HG03159 (cell line): ENCODE results near the gene MED13L.
A peak's percentile ranks its signal among the peaks of the same experiment; 100 is the strongest.

Experiments used
- ATAC-seq: cut with Tn5 transposase; IDR thresholded peaks from one replicate; pipeline ENCODE4 v1.9.1; 2021; ENCODE audit warnings: mild to moderate bottlenecking, moderate library complexity; ENCODE audit not compliant: unreplicated experiment

MED13L gene

GRCh38 chr12:116277467-116278278 lies at the start of gene MED13L:
TSS of gene MED13L (minus strand) at chr12:116277693. CDS start at chr12:116277131, 562 bp downstream.
- ATAC-seq, result peak; percentile 86

GRCh38 chr12:116325336-116325664 lies 47.8 kb upstream of the MED13L start:
- peak; percentile 88 for ATAC-seq

GRCh38 chr12:116324654-116325335 lies 47.3 kb upstream of the MED13L start:
- peak; percentile 33 for ATAC-seq

- no peak for ATAC-seq
Measured at GRCh38 chr12:116323406-116324386, 46.2 kb upstream of the MED13L start.

GRCh38 chr12:116321913-116322312 lies 44.4 kb upstream of the MED13L start:
- no peak for ATAC-seq

DNA sequence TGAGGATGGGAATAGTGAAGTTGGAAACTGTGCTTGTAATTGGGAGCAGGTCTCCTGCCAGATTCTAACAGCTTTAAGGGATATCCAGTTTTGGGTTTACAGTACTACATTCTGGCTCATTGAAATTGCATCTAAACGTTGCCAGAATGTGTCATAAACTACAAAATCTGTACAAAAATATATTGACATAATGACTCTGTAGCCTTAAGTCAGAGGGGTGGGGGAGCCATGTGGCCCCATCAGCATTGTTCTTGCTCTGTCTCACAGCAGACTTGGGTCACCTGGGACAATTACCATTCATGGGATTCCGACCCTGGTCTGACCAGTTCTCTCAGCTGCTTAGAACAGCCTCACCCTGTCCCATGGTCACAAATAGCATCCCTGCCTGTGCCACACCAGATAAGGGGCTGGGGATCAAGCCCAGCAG lies 43.3 kb upstream of the MED13L start:
- ATAC-seq, result no peak

- no peak for ATAC-seq
Measured at GRCh38 chr12:116319898-116320621, 42.6 kb upstream of the MED13L start.

DNA sequence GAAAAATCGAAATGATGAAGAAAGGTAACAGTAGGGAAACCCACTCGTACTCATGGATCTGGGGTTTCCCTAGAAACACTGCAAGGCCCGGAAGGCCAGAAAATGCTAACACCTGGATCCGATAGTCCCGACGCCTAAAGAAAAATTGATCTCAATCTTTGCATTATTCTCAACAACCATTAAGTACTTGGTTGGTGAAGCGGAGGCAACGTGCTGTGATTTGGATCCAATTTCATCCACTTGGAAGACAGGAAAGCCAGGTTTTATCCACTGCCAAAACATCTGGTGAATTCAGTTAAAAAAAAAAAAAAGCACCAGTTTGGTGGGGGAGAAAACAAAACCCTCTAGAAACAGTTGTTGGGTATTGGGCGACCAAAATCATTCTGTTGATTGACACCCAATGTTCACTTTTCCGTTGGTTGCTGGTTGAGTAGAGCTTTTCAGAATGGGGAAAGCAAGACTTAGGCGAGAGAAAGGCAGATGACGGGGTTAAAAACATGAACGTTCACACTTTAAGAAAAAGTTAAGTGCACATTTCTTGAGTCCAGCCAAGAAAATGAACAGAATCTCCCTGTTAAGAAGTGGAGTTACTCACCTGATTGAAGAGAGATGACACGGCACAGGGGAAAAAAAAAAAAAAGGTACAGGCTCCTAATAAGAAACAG lies 41.9 kb upstream of the MED13L start:
- ATAC-seq, result no peak

GRCh38 chr12:116318576-116319232 lies 41.2 kb upstream of the MED13L start:
- ATAC-seq, result no peak

- ATAC-seq, result no peak
Measured at GRCh38 chr12:116317986-116318575, 40.6 kb upstream of the MED13L start.

DNA sequence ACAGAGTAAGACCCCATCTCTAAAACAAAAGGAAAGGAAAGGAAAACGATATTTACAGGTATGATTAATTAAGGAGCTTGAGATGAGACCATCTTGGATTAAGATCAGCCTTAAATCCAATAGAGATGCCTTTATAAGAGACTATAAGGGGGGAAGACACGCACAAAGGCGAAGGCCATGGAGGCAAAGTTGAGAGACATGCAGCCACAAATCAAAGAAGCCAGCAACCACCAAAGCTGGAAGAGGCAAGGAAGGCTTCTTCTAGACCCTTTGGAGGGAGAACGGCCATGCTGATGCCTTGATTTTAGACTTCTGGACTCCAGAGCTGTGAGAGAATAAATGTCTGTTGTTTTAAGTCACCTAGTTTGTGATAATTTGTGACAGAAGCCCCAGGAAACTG lies 39.6 kb upstream of the MED13L start:
- ATAC-seq, result no peak

GRCh38 chr12:116314477-116314876 lies 37.0 kb upstream of the MED13L start:
- no peak for ATAC-seq

DNA sequence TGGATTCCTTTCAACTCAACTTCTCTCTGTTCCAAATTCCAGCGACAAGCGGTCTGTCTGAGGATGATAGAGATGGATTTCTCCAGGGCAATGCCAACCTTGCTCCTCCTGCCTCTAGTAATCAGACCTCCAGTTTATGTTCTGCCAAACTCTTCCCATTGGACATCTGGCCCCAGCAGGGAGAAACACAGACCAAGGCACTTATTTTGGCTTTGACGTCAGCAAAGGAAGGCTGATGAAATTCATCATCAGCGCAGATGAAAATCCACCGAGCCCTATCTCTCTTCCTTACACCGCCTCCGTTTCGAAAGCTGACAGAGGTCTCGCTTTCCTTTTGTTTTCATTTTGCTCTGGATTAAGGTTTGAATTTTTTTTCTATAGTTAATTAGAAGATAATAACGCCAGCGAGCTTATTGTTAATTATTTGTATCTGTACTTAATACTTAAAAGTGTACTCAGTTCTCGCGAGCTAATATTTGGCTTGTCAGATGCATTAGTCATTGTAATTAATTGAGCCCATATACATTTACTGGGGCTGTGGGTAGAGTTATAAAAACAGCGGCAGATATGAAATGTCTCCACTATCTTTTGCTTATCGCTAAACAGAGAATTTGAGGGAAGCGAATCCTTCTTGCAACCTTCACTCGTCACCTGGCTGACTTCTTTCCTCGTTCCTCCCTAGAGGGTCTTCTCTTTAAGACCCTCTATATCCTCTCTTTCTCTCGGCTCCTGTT lies 35.9 kb upstream of the MED13L start:
- ATAC-seq, result no peak

DNA sequence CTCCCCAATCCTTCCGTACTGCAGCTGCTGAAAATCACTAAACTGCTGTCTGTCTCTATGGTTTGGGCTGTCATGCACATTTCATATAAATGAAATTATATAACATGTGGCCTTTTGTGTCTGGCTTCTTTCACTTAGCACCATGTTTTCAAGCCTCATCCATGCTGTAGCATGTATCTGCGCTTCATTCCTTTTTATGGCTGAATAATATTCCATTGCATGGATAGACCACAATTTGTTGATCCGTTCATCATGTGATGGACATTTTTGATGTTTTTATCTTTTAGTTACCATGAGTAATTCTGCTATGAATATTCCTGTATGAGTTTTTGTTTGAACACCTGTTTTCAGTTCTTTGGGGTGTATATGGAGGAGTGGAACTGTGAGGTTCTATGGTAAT lies 32.6 kb upstream of the MED13L start:
- ATAC-seq, result no peak

- ATAC-seq, result no peak
Measured at GRCh38 chr12:116309343-116309742, 31.9 kb upstream of the MED13L start.

DNA sequence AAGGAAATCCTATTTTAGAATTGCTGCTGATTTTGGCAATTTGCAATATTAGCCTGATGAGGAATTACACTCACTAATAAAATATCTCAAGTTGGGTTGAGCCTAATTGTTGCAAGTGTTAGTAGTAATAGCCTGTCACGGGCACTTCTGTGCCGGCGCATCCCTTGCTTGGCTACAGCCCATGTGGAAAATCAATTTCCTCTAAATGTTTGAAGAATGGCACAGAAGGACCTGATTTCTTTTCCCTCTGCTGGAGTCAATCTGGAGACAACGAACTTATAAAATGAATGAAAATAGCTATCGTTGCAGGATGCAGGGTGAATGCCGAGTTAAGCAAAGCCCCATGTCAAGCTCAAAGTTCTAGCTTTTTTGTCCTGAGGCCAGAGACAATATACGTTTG lies 31.2 kb upstream of the MED13L start:
- ATAC-seq, result no peak

DNA sequence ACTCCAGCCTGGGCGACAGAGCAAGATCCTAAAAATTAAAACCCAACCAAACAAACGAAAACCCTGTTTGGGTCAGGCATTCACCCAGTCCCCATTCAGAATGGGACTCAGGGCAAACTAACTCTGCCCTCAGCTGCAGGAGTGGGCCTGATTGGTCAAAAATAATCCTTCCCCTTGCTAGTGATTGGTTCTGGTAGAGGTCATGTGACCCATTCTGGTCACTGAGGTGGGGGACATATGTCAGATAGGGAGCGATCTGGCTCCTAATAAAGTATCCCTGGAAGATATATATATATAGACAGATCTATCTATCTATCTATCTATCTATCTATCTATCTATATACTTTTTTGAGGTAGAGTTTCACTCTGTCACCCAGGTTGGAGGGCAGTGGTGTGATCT lies 29.5 kb upstream of the MED13L start:
- no peak for ATAC-seq

DNA sequence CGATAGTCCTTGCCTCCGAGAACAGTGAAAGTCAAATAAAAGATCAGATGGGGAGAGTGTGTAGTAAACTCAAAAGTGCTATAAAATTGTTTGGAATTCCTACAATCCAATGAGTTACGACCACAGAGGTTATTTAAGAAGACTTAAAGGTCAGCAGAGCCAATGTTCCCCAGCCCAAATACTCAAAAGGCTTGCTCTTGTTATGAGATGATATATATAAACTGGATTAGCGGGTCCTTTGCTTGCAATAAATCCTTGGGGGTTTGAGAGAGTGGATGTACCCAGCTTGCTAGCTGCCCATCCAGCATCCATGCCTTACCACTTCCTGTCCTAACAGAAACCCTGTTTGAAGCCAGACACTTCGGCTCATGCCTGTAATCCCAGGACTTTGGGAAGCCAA lies 29.0 kb upstream of the MED13L start:
- ATAC-seq, result no peak
